MM.1S (cell line): ENCODE results near the gene HDAC6.

Experiments
- CTCF ChIP-seq: fragments of 300-600 bp; sonication (generic); IDR thresholded peaks from 2 replicates; pipeline ENCODE4 v1.5.1; 2016; ENCODE audit warnings: antibody characterized with exemption, low read length, mixed read lengths
- EZH2 ChIP-seq: fragments of 300-600 bp; sonication (generic); optimal IDR thresholded peaks from 2 replicates; pipeline ENCODE3; 2017; ENCODE audit warnings: low read depth, mild to moderate bottlenecking, antibody characterized with exemption, low read length, mixed read lengths

DNA sequence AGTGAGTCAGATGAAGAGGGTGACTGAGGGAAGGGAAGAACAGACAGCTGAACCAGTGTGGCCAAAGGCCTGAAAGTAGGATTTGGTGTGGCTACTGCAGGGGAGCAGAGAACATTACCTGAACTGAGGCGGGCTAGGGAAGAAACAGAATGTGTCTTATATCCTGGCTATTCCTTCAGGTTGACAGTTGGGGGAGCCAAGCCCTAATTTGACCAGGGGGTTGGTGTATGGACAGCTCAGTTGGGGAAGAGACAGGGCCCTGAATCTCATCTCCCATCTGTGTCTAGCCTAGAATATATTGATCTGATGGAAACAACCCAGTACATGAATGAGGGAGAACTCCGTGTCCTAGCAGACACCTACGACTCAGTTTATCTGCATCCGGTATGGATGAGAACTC is 4.2 kb downstream of the HDAC6 start:
- TF ChIP-seq CTCF (0 out of 2 replicates have a peak, but pooled peaks have one; percentile 4), EZH2 (no peak)
